ENCODE data around the gene OTOS.
A peak's percentile ranks its signal among the peaks of the same experiment; 100 is the strongest.

OTOS gene

DNA sequence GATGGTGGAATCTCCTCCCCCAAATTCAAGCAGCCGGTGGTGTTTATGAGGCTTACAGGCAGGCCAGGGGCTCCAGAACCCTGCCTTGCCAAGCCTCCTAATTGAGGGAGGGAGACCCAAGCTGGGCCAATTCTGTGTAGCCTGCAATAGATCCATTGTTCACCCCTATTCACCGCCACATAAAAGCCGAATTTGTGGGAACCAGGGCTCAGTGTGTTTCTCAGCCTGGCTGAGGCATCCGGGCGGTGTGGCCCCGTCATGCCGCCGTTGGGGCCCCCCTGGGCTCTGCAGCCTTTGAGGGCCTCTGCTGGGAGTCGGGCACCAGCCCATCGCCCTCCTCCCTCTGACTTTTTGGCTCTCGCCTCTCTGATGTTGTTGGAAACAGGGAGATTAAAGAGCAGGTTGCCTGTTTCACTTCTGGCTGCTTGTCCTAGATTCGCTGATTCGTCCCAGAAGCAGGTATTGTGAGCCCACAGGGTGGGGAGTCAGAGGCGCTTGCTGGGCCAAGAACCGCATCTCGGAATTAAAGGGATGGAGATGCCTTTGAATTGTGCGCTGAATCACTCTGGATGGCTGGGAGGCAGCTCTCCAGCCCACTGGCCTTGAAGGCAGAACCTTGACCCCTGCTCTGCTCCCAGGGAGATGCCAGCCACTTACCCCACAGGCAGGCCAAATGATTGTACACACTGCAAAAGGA, 14.7 kb upstream of the OTOS start:
- TF ChIP-seq JUND (IDR thresholded peaks at IDR 0.05; ENCODE audit: low read depth), result no peak
- in situ Hi-C loops (cut with HindIII; ENCODE audit: low pct_unique_long_range_greater_than_20kb, low sequenced_read_pairs), result no loop called here
- no peak for DNase-seq (ENCODE audit: low read depth in 1 of 2, low spot score in 1 of 2)

GRCh38 chr2:240154606-240155005, 14.1 kb upstream of the OTOS start:
- DNase-seq (ENCODE audit: low read depth in 1 of 2, low spot score in 1 of 2), result no peak
- in situ Hi-C loops (cut with HindIII; ENCODE audit: low pct_unique_long_range_greater_than_20kb, low sequenced_read_pairs), result no loop called here
- no peak for TF ChIP-seq JUND (IDR thresholded peaks at IDR 0.05; ENCODE audit: low read depth)

DNA sequence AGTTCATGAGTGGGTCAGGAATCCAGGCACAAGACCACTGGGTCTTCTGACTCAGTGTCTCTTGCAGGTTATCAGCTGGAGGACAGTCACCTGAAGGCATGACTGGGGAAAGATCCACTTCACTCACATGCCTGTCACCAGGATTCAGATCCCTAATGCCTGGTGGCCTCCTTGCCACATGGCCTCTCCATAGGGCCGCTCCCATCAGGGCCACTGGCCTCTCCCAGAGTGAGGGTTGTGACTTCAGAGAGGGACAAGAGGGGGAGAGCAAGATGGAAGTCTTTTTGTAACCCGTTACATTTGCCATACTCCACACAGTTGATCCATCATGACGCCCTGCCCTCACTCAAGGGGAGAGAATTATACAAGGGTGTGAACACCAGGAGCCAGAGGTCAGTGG, 13.0 kb upstream of the OTOS start:
- TF ChIP-seq JUND (IDR thresholded peaks at IDR 0.05; ENCODE audit: low read depth), result no peak
- in situ Hi-C loops (cut with HindIII; ENCODE audit: low pct_unique_long_range_greater_than_20kb, low sequenced_read_pairs), result no loop called here
- no peak for DNase-seq (ENCODE audit: low read depth in 1 of 2, low spot score in 1 of 2)

DNA sequence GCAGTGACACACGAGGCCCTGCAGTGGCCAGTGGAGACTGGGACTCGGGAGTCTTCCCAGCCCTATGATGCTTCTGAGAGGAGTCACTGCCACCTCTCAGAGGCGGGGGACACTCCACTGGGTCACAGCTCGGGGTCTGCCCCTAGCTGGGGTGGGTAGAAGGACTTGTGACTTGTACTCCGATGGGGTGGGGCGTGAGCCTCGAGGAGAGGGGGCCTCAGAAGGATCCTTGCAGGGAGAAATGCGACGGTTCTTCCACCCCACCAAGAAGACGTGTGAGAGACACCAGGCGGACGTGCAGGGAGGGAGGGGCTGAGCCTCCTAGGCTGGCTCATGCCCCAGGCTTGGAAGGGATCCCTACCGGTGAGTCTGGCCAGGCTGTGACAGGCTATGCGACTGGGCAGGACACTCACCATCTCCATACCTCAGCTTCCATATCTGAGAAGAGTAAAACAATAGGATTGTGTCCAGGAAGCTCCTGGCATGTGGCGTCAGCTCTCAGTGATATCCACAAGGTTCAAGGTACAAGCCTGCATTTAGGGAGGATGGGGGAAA, 11.1 kb upstream of the OTOS start:
- in situ Hi-C loops (cut with HindIII; ENCODE audit: low pct_unique_long_range_greater_than_20kb, low sequenced_read_pairs), result no loop called here
- no peak for DNase-seq (ENCODE audit: low read depth in 1 of 2, low spot score in 1 of 2)
- no peak for TF ChIP-seq JUND (IDR thresholded peaks at IDR 0.05; ENCODE audit: low read depth)

DNA sequence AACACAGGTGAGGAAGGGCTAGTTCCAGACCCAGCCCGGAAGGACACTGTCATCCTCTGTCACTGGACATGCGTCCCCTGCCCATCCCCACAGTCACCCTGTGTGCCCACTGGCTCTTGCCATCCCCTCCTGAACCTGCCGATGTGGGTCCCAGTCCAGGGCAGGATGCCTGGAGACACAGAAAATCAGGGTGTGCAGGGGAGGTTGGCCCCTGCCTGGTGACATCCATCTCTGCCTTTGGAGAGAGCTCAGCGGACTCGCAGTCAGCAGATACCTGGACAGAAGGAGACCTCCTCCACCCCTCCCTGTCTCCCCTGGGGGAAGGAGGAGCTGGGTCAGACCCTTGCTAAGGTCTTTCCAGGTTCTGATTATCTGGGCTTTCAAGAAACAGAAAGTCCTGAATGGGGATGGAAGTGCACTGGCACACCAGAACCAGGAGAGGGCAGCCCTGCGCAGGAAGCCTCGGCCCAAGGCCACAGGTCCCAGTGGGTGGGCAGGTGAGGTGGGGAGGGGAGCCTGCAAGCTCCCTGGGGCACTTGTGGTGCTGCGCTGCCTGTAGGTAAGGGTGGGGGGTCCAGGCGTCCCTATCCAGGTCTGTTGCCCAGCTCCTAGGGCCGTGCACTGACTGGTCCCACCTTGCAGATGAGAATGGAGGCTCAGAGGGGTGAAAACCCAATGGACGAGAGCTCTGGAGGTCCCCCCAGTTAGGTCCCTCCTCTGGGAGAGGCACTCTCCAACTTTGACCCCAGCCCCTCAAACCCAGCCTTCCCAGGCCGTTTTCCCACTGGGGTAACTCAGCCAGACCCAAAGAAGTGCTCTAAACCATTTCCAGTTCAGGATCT, 9.7 kb upstream of the OTOS start:
- TF ChIP-seq JUND (IDR thresholded peaks at IDR 0.05; ENCODE audit: low read depth), result no peak
- in situ Hi-C loops (cut with HindIII; ENCODE audit: low pct_unique_long_range_greater_than_20kb, low sequenced_read_pairs), result no loop called here
- DNase-seq (ENCODE audit: low read depth in 1 of 2, low spot score in 1 of 2), result peak; percentile 40 to 69

DNA sequence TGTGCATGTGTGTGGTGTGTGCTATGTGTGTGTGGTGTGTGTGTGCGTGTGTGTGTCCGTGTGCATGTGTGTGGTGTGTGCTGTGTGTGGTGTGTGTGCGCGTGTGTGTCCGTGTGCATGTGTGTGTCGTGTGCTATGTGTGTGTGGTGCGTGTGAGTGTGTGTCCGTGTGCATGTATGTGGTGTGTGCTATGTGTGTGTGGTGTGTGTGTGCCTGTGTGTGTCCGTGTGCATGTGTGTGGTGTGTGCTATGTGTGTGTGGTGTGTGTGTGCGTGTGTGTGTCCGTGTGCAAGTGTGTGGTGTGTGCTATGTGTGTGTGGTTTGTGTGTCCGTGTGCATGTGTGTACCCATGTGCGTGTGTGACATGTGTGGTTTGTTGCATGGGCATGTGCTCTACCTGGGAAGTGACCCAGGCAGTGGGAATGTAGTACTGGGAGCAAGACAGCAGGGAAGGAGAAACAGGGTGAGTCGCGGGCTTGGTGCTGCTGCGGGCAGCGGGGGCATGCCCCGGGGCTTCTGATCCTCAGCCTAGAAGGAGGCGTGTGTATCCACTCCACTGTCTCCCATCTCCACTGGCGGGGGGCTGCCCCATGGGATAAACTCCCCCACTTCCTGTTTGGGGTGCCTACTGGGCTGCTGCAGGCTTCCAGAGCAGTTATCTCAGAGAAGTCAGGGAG, 7.6 kb upstream of the OTOS start:
- TF ChIP-seq JUND (IDR thresholded peaks at IDR 0.05; ENCODE audit: low read depth), result no peak
- in situ Hi-C loops (cut with HindIII; ENCODE audit: low pct_unique_long_range_greater_than_20kb, low sequenced_read_pairs), result no loop called here

DNA sequence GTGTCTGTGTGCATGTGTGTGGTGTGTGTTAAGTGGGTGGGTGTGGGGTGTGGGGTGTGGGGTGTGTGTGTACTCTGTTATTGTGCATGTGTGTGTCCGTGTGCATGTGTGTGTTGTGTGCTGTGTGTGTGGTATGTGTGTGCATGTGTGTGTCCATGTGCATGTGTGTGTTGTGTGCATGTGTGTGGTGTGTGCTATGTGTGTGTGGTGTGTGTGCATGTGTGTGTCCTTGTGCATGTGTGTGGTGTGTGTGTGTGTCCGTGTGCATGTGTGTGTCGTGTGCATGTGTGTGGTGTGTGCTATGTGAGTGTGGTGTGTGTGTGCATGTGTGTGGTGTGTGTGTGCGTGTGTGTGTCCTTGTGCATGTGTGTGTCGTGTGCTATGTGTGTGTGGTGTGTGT, 6.9 kb upstream of the OTOS start:
- in situ Hi-C loops (cut with HindIII; ENCODE audit: low pct_unique_long_range_greater_than_20kb, low sequenced_read_pairs), result no loop called here
- DNase-seq (ENCODE audit: low read depth in 1 of 2, low spot score in 1 of 2), result no peak
- no peak for TF ChIP-seq JUND (IDR thresholded peaks at IDR 0.05; ENCODE audit: low read depth)

More for the DNA sequence above, 7.6 kb upstream of the OTOS start:
- DNase-seq (ENCODE audit: low read depth in 1 of 2, low spot score in 1 of 2), result no peak

GRCh38 chr2:240146627-240147278, 6.3 kb upstream of the OTOS start:
- no peak for TF ChIP-seq JUND (IDR thresholded peaks at IDR 0.05; ENCODE audit: low read depth)
- in situ Hi-C loops (cut with HindIII; ENCODE audit: low pct_unique_long_range_greater_than_20kb, low sequenced_read_pairs), result no loop called here
- no peak for DNase-seq (ENCODE audit: low read depth in 1 of 2, low spot score in 1 of 2)

DNA sequence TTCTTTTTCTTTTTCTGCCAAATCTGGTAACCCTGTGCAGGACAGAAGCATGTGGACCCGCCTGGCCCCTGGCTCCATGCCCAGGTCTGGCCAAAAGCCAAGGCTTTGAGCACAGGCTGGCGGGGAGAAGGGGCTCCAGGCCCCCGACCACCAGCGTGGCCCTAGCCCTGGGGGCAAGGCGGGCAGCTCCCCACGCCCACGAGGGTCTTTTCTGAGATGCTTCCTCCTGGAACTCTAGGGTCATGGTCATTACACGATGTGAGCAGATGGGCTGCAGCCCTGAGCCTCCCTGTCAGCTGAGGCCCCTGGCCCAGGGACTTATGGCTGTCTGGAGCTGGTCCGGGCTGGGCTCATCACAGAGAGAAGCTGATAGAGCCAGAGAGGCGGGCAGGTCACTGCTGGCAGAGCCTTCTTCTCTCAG, 5.7 kb upstream of the OTOS start:
- no peak for TF ChIP-seq JUND (IDR thresholded peaks at IDR 0.05; ENCODE audit: low read depth)
- DNase-seq (ENCODE audit: low read depth in 1 of 2, low spot score in 1 of 2), result no peak
- in situ Hi-C loops (cut with HindIII; ENCODE audit: low pct_unique_long_range_greater_than_20kb, low sequenced_read_pairs), result no loop called here

- in situ Hi-C loops (cut with HindIII; ENCODE audit: low pct_unique_long_range_greater_than_20kb, low sequenced_read_pairs), result no loop called here
- TF ChIP-seq JUND (IDR thresholded peaks at IDR 0.05; ENCODE audit: low read depth), result no peak
- no peak for DNase-seq (ENCODE audit: low read depth in 1 of 2, low spot score in 1 of 2)
These were observed 5.0 kb upstream of the OTOS start for GRCh38 chr2:240145461-240145860.

DNA sequence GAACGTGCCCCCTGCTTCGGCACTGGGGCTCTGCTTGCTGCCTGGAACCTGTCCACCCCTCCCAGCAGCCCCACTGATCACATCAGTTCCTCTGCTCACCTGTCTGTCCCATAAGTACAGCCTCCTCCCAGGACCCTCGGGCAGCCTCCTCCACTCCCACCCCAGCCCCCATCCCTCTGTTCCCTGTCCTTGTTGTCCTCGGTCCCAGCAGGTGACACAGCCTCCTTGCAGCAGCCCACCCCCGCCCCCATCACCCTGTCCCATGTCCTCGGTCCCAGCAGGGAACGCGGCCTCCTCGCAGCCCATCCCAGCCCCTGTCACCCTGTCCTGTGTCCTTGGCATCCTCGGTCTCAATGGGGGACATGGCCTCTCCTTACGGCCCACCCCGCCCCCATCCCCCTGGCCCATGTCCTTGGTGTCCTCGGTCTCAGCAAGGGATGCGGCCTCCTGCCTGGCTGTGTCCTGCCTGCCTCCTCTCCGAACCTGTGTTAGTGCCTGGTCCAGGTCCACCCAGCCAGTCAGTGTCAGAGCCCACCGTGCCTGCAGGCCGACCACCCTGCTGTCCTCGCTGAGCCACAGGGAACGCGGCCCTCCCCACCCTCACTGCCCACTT, 4.3 kb upstream of the OTOS start:
- in situ Hi-C loops (cut with HindIII; ENCODE audit: low pct_unique_long_range_greater_than_20kb, low sequenced_read_pairs), result no loop called here
- TF ChIP-seq JUND (IDR thresholded peaks at IDR 0.05; ENCODE audit: low read depth), result no peak

More for the DNA sequence above, 4.3 kb upstream of the OTOS start:
- no peak for DNase-seq (ENCODE audit: low read depth in 1 of 2, low spot score in 1 of 2)
